Activated T-cell treated with anti-CD3 and anti-CD28 coated beads for 48 hours (primary cell): ENCODE data around the gene FCRL5.
"Not testable (repeated sequence)": the region's sequence is repeated elsewhere in the genome, so short reads cannot be mapped to it uniquely, and the experiment has no call there.

ENCODE experiments used
- DNase-seq: peaks from one replicate; pipeline ENCODE4 v3.0.0-alpha.2; 2020; ENCODE audit warnings: low read depth

The FCRL5 gene

GRCh38 chr1:157551694-157552693 lies at the start of gene FCRL5:
TSS of gene FCRL5 (minus strand) at chr1:157552515. CDS start at chr1:157552362, 153 bp downstream.
- no peak for DNase-seq

DNA sequence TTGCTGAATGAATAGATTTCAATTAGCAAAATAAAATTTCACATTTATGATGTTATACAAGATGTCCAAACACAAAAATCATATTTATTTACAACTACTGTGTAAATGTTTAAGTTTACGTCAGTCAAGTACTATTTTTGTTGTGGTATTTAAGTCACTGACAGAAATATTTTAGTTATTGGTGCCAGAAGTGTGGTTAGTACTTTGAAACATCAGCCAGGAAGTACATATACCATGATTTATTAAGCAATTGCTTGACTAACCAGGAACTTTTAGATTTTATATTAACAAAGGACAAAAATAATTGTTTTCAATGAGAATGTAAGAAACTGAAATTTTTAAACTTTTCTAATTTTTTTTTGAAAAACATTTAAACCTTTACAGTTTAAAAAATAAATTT lies 47.9 kb upstream of the FCRL5 start:
- no peak for DNase-seq

DNA sequence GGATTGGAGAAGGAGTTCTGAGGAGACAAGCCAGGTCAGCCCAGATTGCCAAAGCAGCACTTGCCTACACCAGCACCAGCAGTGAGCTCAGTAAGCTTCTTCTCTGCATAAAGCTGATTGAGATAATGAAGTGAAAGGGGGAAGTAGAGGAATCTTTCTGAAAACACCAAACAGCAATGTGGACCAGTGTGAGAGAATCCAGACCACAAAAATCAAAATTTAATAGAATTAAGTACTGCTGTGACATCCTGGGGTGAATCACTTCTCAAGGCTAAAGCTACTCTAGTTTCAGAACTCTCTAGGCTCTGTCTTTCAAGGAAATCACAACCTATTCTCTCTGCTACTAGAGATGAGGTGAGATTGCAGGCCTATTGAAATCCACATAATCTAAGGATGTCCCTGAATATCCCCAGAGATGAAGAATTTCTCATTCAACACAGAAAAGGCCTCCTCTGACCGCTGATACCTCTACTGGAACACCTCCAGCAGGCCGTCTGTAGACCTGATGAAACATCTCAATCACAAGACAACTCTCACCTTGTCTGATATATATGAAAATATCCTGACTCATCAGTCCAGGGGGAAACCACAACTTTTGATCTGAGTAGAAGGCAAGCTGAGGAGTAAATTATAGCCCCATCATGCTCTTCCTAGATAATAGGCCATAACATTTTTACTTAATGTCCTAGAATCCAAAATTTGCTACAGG lies 45.8 kb upstream of the FCRL5 start, which contains the start of gene FCRL4:
FCRL4 (minus strand) TSS at position 127 of the 709 bp plus-strand sequence. CDS start 141 bp downstream, outside the sequence.
- DNase-seq = no peak

- DNase-seq = no peak
Observed at GRCh38 chr1:157596384-157596783, 44.1 kb upstream of the FCRL5 start.

DNA sequence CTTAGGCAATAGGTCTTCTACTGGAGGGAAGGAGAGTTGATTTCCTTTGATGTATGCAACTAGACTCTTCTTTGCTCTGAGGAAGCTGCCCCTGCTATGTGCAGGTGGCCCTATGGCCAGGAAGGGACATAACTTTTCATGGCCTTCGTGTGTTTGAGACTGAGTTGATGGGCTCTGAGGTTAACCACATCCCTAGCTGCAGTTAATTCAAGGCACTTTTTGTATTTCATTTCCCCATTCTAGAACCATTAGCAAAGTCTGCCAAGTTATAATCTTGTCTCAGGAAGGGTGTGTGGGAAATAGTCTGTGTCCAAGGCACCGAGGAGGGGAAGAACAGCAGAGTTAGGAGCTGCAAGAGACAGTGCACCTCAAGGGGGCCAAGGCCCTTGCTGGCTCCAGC lies 43.0 kb upstream of the FCRL5 start:
- no peak for DNase-seq

- DNase-seq = no peak
Observed at GRCh38 chr1:157585984-157586383, 33.7 kb upstream of the FCRL5 start.

- no peak for DNase-seq
Observed at GRCh38 chr1:157584503-157584902, 32.2 kb upstream of the FCRL5 start.

DNA sequence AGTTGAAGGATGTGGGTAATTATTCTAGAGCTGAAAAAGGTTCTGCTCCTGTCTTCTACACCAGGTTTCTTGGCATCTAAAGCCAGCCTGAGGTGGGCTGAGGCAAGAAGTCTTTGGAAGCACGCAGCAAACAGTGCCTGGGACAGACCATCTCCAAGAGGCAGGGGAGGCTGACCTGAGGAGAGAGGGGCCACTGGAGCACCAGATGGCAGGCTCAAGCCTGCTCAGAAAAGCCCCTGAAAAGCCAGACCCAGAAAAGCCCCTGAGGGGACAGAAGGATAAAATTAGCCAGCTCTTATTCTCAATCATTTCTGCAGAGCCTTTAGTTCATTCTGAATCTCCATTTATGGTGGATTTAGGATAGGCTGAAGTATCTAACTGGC lies 28.5 kb upstream of the FCRL5 start:
- no peak for DNase-seq

DNA sequence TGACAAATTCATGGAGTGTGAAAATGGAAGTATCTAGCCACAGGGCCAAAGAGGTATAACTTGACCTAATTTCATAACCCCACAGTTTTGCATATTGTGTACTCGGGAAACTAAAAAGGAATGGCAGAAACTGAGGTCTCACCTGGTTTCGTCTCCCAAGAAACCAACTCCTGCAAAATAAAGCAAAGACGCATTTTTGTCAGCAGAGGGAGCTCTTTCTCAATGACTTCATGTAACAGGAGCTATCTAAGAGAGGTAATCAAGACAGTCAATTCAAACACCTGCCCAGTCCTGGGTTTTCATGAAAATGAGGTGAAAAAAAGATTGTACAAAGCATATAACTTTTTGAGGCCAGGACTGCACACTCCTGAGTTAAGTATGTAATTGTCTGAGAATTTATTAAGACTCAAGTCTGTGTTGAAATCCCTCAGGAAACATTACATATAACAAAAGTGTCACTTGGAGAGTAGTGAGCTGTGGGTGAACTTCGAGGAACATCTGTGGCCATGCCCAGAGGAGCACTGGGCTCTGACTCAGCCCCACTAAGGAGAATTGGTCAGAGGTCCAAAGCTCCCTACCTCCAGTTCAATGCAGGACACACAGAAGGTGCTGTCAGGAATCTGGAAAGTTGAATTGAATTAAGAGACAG lies 28.0 kb upstream of the FCRL5 start:
- DNase-seq = no peak

DNA sequence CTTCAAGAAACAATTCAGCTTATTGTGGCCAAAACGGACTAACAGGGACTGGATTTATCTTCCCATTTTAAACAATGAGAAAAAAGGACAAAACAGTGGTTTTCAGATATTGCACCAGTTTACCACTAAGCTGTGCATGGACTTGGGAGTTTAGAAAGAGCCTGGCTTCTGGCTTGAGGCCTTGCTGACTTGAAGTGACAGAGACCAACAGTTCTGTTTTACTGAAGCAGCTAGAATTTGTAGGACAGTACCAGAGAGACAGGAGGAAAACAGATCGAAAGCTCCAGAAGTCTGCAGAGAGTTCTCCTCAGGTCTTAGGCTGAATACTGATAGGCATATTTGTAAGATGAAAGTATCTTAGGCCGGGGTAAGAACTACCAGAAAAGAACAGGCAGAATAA lies 25.1 kb upstream of the FCRL5 start:
- DNase-seq = no peak

GRCh38 chr1:157575744-157576143 lies 23.4 kb upstream of the FCRL5 start:
- no peak for DNase-seq

- no peak for DNase-seq
Observed at GRCh38 chr1:157574836-157575235, 22.5 kb upstream of the FCRL5 start.

GRCh38 chr1:157566484-157567300 lies 14.4 kb upstream of the FCRL5 start:
- DNase-seq = no peak

DNA sequence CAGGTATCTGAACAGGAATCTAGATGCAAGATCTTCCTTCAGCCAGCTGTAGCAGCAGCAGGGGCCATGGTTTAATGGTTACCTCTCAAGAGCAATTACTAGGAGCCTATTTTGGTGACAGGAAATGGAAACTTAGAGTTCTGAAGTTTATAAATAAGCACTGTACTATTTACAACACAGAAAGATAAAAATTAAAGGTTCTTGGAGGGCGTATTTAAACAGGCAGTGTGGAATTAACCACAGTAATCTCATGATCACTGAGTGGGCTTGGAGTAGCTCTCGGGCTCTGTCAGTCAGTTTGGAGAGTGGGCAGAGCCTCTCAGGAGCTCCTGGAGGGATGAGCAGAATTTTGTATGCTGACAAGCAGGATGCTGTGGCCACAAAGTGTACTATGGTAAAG lies 10.2 kb upstream of the FCRL5 start:
- DNase-seq = no peak

DNA sequence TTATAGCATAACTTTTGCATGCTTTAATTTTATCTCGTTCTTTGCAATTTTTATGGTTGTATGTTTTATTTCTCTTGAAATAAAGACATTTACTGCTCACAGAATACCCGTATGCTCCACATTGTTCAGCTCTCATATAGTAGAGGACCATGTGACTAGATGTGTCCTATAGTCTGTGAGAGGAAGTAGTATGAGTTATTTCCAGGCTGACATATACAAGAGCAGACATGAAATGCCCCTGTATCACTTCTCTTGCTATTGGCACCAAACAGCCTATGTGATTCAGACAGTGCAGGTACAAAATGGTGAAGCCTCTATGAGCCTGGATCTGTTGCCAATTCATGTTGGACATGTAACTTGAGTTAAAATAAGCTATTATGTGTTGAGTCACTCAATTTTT lies 5.8 kb upstream of the FCRL5 start:
- no peak for DNase-seq

GRCh38 chr1:157548081-157548480 lies 4.2 kb downstream of the FCRL5 start:
- not testable (repeated sequence) for DNase-seq

DNA sequence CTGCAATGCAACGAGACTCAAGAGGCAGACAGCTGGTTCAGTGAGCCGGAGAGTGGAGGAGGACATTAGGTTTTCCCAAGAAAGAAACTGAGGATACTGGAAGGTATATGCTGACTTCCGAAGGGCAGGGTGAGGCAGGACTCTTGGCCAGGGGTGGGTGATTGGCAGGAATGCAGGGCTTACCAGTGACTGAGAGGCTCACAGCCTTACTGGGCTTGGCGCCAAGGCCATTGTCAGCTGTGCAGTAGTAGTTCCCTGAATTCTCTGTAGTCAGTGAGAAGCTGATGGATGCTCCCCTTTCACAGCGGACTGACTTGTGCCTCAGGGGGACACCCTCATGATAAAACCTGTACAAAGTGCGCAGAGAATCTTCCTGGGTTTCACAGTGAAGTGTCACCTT lies 9.6 kb downstream of the FCRL5 start:
- no peak for DNase-seq

- DNase-seq = no peak
Observed at GRCh38 chr1:157540852-157541251, 11.5 kb downstream of the FCRL5 start.

GRCh38 chr1:157540160-157540748 lies 12.1 kb downstream of the FCRL5 start:
- no peak for DNase-seq

- DNase-seq = no peak
Observed at GRCh38 chr1:157539568-157539967, 12.7 kb downstream of the FCRL5 start.

- DNase-seq = no peak
Observed at GRCh38 chr1:157532569-157532968, 19.7 kb downstream of the FCRL5 start.
